HG02571 (cell line): ENCODE results near the gene PABPN1L.
"Not testable (repeated sequence)": the region's sequence is repeated elsewhere in the genome, so short reads cannot be mapped to it uniquely, and the experiment has no call there.

Experiments used
- ATAC-seq: cut with Tn5 transposase; IDR thresholded peaks from one replicate; pipeline ENCODE4 v1.9.1; 2021; ENCODE audit warnings: mild to moderate bottlenecking, moderate library complexity; ENCODE audit not compliant: unreplicated experiment

PABPN1L gene

DNA sequence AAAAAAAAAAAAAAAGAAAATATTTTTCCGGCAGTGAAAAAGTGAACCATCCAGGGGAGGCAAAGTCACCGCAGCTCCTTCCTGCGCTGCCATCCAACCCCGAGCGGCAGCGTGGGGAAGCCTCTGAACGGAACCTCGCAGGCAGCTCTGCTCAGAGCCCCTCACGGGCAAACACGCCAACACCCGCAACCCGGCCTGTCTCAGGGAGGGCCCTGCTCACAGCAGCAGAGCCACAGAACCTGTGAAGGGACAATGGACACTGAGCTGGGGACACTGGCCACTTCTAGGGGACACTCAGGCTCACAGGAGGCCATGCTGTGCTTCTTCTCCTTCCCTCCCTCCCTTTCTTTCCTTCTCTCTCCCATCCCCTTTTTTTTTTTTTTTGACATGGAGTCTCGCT lies 33.4 kb downstream of the PABPN1L start:
- no peak for ATAC-seq

DNA sequence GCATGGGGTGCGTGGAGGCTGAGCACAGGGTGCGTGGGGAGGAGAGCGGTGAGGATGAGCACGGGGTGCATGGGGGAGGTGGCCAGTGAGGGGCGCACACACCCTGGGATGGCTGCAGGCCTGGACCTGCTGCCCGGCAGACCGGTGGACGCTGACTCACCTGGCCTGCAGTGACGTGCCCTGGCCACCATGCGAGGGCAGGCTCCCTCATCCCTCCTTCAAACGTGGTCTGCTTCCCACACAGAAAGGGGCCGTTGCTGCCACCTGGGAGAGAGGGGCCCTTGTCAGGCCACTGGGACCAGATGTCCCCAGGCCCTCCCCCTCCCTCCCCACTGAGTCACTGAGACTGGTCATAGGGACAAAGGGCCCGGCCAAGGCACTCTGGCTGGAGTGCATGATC lies 34.6 kb downstream of the PABPN1L start:
- no peak for ATAC-seq

DNA sequence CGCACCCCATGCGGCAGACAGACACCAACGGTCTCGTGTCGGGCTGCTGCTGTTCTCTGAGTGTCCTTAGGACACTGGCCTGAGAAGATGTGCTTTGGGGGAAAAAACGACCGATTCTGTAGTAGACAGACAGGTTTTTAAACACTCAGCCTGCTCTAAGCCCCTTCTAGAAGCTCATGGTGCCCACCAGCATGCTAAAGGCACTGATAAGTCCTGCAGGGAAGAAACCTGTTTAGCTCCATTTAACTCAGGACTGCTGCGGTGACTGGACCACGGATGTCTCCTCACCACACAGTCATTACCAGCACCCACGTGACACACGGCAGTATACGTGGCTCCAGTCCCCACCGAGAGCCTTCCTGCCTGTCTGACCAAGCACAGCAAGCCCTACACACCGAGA lies 35.7 kb downstream of the PABPN1L start:
- no peak for ATAC-seq

DNA sequence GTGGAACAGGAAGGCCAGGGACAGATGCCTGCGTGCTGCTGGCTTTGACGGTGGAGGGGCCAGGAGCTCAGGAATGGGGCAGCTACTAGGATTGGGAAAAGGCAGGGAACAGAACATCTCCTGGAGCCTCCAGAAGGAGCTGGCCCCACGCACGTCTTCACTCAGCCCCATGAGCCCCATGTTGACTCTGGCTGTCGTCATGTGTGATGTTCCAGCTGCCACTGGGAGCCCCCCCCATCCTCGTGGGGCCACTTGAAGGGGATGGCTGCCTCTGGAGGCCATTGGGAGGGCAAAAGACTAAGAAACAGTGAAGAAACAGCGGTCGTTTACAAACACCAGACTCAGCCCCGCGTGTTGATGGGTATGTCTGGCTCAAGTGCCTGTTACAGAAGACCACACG lies 36.2 kb downstream of the PABPN1L start:
- no peak for ATAC-seq

- no peak for ATAC-seq
Measured at GRCh38 chr16:88828711-88829110, 37.7 kb downstream of the PABPN1L start.

GRCh38 chr16:88827727-88828126 lies 38.7 kb downstream of the PABPN1L start:
- no peak for ATAC-seq

- ATAC-seq: no peak
Measured at GRCh38 chr16:88826070-88826840, 40.2 kb downstream of the PABPN1L start.

GRCh38 chr16:88825146-88825545 lies 41.3 kb downstream of the PABPN1L start:
- ATAC-seq: no peak

DNA sequence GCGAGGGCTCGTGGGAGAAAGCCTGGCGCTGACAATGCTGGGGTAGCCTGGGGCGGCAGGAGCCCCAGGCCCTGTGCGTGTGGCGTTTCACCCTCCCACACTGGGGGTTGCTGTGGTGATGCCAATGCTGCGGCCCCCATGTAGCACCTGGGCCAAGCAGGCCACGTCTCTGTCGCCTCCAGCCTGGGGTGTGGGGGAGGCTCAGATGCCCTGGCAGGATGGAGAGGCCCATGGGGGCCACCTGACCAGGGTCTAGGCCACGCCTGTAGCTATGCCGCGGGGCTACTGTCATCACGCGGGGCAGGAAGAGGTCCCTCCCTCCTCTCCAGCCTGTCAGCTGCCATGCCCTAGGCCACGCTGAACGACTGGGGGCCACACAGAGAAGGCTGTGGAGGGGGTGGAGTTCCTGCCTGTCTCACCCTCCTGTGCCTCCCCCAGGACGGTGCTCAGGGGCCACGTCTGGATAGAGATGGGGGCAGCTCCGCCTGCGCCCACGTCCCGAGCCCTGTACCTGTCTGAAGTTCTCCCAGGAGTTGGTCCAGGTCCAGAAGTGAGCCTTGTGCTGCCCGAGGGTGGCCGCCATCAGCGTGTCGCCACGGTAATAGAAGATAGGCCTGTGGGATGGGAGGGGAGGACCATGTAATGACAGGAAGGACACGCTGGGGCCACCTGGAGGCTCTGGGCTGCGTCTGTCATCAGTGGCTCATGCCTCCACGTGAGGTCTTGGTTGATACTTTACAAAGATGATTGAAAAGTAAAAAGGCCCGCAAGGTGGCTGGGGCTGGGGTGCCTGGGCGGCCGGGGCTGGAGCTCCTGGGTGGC lies 42.0 kb downstream of the PABPN1L start:
- ATAC-seq: no peak

DNA sequence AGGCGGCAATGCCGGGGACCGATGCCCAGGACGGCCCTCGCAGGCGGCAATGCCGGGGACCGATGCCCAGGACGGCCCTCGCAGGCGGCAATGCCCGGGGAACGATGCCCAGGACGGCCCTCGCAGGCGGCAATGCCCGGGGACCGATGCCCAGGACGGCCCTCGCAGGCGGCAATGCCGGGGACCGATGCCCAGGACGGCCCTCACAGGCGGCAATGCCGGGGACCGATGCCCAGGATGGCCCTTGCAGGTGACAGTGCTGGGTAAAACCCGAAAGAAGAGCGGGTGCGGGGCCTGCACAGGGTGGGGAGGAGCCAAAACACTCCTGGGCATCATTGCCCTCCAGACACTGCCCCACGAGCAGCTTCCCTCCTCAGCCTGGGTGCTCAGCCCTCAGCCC lies 42.8 kb downstream of the PABPN1L start:
- ATAC-seq: not testable (repeated sequence)

DNA sequence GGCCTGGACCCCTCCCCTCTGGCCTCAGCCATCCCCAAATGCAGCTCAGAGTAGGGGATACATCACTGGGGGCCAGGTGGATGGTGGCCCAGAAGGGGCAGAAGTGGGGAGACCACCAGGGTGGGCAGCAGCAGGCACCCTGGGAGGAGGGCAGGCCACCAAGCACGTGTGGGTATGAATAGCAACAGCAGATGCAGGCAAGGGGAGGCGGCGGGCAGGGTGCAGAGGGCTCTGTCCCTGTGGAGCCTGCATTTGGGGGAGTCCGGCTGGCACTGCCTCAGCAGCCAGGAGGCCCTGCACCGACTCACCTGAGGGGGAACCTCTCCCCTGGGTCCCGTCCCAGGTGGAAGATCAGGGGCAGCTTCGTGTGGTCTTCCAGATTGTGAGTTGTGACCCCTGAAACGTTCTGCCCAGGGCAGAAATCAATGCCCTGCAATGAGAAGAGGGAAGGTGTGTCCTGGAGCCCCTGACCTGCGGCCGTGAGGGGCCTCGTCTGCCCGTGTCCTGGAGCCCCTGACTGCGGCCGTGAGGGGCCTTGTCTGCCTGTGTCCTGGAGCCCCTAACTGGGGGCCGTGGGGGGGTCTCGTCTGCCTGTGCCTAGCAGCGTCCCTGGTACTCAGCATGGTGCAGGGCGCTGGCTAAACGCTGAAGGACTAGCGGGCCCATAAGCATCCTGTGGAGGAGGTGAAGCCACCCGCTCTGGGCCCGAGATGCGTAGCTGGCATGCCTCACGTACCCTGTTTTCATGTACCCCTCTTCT lies 44.0 kb downstream of the PABPN1L start:
- no peak for ATAC-seq

DNA sequence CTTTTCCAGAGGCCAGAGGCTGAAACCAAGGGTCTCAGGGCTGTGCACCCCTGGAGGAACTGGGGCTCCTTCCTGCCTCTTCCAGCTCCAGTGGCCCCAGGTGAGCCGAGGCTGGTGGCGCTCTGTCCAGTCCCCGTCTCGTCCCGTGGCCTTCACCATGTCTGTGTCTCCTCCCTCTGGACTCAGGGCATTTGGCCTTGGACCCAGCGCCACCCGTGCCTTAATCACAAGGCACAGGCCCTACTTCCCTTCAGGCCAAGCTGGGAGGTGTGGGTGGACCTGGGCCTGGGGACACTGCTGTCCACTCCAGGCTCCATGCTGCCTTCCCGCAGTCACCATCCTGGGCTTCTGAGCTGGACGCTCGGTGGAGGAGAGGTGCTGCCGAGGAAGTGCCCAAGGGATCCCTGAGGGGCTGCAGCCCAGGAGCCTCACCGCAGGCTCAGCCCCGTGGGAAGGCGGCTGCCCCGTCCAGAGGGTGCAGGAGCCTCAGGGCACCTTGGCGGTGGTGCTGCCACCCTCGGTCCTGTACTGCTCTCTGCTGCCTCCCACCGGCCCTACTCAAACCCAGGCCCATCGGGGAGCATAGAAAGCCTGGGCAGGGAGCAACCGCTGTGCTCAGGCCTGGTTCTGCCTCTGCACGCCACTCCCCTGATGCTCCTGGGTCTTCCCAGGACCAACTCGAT lies 45.2 kb downstream of the PABPN1L start:
- no peak for ATAC-seq

GRCh38 chr16:88820385-88821025 lies 46.0 kb downstream of the PABPN1L start:
- no peak for ATAC-seq

GRCh38 chr16:88819126-88819525 lies 47.3 kb downstream of the PABPN1L start:
- no peak for ATAC-seq

DNA sequence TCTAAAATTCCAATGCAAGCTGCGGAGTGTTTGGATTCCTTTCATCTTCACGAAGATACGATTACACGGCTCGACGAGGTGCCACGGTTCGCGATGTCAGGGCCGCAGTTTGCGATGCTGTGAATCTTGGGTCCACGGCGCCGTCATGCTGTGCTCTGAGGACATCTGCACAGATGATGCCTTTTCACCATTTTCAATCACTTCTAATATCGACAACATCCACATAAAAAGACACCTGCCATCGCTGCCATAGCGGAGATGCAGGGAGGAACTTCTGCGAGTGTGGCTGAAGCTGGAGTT lies 47.9 kb downstream of the PABPN1L start:
- ATAC-seq: no peak

- no peak for ATAC-seq
Measured at GRCh38 chr16:88817785-88818574, 48.5 kb downstream of the PABPN1L start.

DNA sequence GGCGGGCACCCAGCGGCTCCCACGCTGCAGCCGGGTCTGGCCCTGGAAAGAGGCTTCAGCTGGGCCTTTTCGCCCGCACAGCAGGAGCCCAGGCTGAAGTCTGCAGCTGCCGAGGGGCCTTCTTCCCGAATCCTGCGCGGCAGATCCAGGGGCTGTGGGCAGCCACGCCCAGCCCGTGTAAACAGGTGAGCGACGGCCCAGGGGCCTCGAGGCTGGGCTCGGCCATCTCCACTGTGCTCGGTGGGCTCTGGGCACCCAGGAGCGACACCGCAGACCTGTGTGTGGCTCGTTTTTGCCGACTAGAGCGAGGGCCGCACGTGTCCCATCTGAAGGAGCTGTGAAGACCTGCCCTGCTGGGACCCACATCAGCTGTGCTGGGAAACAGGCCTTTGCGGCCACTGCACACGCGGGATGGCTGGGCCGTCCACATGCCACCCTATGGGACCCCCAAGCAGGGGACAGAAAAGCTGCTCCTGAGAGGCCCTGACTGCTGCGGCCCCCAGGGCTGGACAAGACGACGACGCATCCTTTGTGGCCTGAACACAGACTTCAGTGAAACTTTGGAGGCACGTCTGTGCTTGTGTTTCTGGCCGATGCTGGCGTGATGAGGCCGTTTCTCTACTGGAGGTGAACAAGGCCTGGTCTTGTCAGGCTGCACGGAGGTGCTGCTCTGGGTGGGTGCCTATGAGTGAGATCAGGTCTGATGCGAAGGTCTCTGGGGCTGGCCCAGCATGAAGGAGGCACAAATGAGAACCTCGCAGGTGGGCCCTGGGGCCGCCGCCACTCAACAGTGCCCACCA lies 49.5 kb downstream of the PABPN1L start:
- ATAC-seq: no peak

DNA sequence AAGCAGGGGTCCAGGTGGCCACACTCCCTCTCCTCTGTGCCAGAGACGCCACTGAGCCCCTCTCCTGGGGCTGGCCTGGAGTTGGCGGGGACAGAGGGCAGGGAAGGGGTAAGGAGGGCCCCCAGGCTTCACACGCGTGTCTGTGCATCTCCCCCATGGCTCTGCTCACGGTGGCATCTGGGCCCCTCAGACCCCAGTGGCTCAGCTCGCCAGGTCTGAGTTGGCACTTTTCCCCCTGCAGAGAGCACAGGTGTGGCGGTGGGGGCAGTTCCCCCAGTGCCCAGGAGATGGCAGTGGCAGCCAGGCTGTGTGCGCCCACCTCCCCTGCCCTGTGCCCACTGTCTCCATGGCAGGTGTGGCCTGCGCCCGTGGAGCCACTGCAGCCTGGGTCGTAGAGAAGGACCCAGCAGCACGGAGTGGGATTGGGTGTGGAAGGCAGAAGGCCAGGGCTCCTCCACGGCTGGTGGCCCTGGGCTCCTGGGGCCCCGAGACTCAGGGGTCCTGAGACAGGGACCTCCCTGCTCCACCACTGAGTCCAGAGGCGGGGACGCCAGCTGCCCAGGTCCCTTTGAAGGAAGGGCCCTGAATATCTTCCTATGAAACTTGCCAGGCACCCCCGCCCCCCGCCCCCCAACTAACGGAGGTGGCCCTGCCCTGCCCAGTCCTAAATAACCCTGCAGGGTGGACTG lies 50.4 kb downstream of the PABPN1L start:
- ATAC-seq: no peak
